HepG2 (cell line): ENCODE results near the gene PLEKHA6.

Experiments used
- CREB1 ChIP-seq, 2 experiments: fragments of 450-650 bp in 1 of 2; IDR thresholded peaks; 2 replicates each; pipeline ENCODE4 v1.6.1; 2016 to 2017; ENCODE audit warnings: control low read depth in 1 of 2, mild to moderate bottlenecking in 1 of 2, missing compliant biosample characterization in 1 of 2, missing genetic modification characterization in 1 of 2
- CTCF ChIP-seq: sonication (generic); formaldehyde crosslinking; IDR thresholded peaks from 2 replicates; pipeline ENCODE4 v1.5.0; 2020; ENCODE audit warnings: mild to moderate bottlenecking, missing genetic modification reagents, moderate library complexity
- EZH2 ChIP-seq: conservative IDR thresholded peaks from 2 replicates; pipeline ENCODE4 v1.6.1; 2012; ENCODE audit warnings: mild to moderate bottlenecking, low read depth, low read length, moderate library complexity
- MAFF ChIP-seq: IDR thresholded peaks from 2 replicates; pipeline ENCODE4 v1.6.1; 2011; ENCODE audit warnings: low read depth, low read length, improper control_type of control experiment
- RNF219 ChIP-seq: sonication (generic); formaldehyde crosslinking; IDR thresholded peaks from 2 replicates; pipeline ENCODE4 v1.5.0; 2020; ENCODE audit warnings: mild to moderate bottlenecking, missing genetic modification reagents
- TSC22D2 ChIP-seq: sonication (generic); formaldehyde crosslinking; IDR thresholded peaks from 2 replicates; pipeline ENCODE4 v1.5.1; 2020; ENCODE audit warnings: missing genetic modification reagents, mild to moderate bottlenecking, borderline replicate concordance

DNA sequence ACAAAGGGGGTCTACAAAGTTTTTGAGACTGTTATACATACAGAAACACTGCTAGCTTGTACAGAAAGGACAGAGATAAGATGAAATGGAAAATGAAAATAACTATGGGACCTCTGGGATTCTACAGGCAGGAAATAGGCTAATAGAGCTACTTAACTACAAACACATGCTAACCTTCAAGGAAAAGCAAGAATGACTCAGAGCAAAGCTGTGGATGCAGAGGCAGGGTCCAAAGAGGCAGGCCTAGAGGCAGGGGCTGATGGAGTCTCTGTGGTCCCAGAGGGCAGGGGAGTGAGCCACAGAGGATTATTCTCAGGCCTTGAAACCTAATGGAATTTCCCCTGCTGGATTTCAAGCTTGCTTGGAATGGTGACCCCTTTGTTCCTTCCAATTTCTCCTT lies 127.2 kb downstream of the PLEKHA6 start:
- TF ChIP-seq MAFF (no peak), CTCF (no peak), TSC22D2 (CRISPR knock-in tag) (no peak), EZH2 (no peak), CREB1 (IDR thresholded peaks at IDR 0.05) (no peak), CREB1 (CRISPR knock-in tag; IDR thresholded peaks at IDR 0.05) (no peak), RNF219 (no peak)
